Liver (tissue), 9 donors: ENCODE results near the gene IGF2. TPM values are rescaled to one million over a fixed set of nuclear protein-coding genes. Genes with fewer than 3 reads are reported as not detected.

Experiments
- DNase-seq: peaks from one replicate; pipeline ENCODE4 v3.0.0-alpha.2; 2017; ENCODE audit warnings: low spot score
- H3K27ac ChIP-seq, 2 donors: one replicate each; pipeline ENCODE4 v1.7.0; 2013; ENCODE audit warnings: inconsistent platforms in 2 of 2, low read length in 2 of 2, control low read depth in 1 of 2, low read depth in 1 of 2, mild to moderate bottlenecking in 1 of 2
- H3K27me3 ChIP-seq, 4 donors: one replicate each; pipeline versions ENCODE4 v1.6.1 to v1.7.0; 2013; ENCODE audit warnings: low read length in 3 of 4, inconsistent platforms in 1 of 4, mild to moderate bottlenecking in 1 of 4, moderate library complexity in 1 of 4; ENCODE audit not compliant: control insufficient read depth in 4 of 4, insufficient read depth in 4 of 4
- H3K36me3 ChIP-seq, 4 donors: one replicate each; pipeline versions ENCODE4 v1.6.1 to v1.7.0; 2013; ENCODE audit warnings: low read length in 3 of 4, mild to moderate bottlenecking in 3 of 4, low read depth in 1 of 4, moderate library complexity in 1 of 4; ENCODE audit not compliant: control insufficient read depth in 4 of 4, insufficient read depth in 3 of 4
- H3K4me1 ChIP-seq, 4 donors: one replicate each; pipeline versions ENCODE4 v1.6.1 to v1.7.0; 2013; ENCODE audit warnings: low read length in 3 of 4, mild to moderate bottlenecking in 3 of 4, moderate library complexity in 1 of 4; ENCODE audit not compliant: control insufficient read depth in 4 of 4, insufficient read depth in 4 of 4
- H3K4me3 ChIP-seq, 3 donors: one replicate each; pipeline versions ENCODE4 v1.6.1 to v1.7.0; 2013; ENCODE audit warnings: low read length in 3 of 3, control low read depth in 1 of 3, low read depth in 1 of 3, mild to moderate bottlenecking in 1 of 3
- H3K9ac ChIP-seq, 2 donors: one replicate each; pipeline ENCODE4 v1.7.0; 2013; ENCODE audit warnings: low read length in 2 of 2, mild to moderate bottlenecking in 2 of 2, moderate library complexity in 2 of 2, control low read depth in 1 of 2, low read depth in 1 of 2
- H3K9me3 ChIP-seq, 4 donors: one replicate each; pipeline versions ENCODE4 v1.6.1 to v1.7.0; 2013; ENCODE audit warnings: low read length in 3 of 4; ENCODE audit not compliant: control insufficient read depth in 4 of 4
- EGR1 ChIP-seq, 2 donors: IDR thresholded peaks; 2 replicates each; pipeline ENCODE4 v1.6.1; 2016 to 2018; ENCODE audit warnings: antibody characterized with exemption in 2 of 2, low read depth in 2 of 2
- FOXA1 ChIP-seq: IDR thresholded peaks from 2 replicates; pipeline ENCODE4 v1.6.1; 2016; ENCODE audit warnings: antibody characterized with exemption
- FOXA2 ChIP-seq: IDR thresholded peaks from 2 replicates; pipeline ENCODE4 v1.6.1; 2016; ENCODE audit warnings: antibody characterized with exemption
- GABPA ChIP-seq, 2 donors: IDR thresholded peaks in 1 of 2; conservative IDR thresholded peaks in 1 of 2; 2 replicates each; pipeline ENCODE4 v1.6.1; 2016; ENCODE audit warnings: antibody characterized with exemption in 2 of 2, mild to moderate bottlenecking in 1 of 2, moderate library complexity in 1 of 2
- HNF4A ChIP-seq, 2 donors: conservative IDR thresholded peaks; 2 replicates each; pipeline ENCODE4 v1.6.1; 2016; ENCODE audit warnings: antibody characterized with exemption in 2 of 2, mild to moderate bottlenecking in 2 of 2
- HNF4G ChIP-seq: IDR thresholded peaks from 2 replicates; pipeline ENCODE4 v1.6.1; 2016; ENCODE audit warnings: antibody characterized with exemption
- JUND ChIP-seq, 2 donors: IDR thresholded peaks; 2 replicates each; pipeline ENCODE4 v1.6.1; 2016; ENCODE audit warnings: antibody characterized with exemption in 2 of 2
- NR2F2 ChIP-seq: IDR thresholded peaks from 2 replicates; pipeline ENCODE4 v1.6.1; 2016; ENCODE audit warnings: antibody characterized with exemption
- RAD21 ChIP-seq, 2 donors: IDR thresholded peaks; 2 replicates each; pipeline ENCODE4 v1.6.1; 2016; ENCODE audit warnings: antibody characterized with exemption in 2 of 2, mild to moderate bottlenecking in 2 of 2
- RXRA ChIP-seq, 2 donors: IDR thresholded peaks; 2 replicates each; pipeline ENCODE4 v1.6.1; 2017 to 2018; ENCODE audit warnings: antibody characterized with exemption in 2 of 2, mild to moderate bottlenecking in 1 of 2
- SP1 ChIP-seq: IDR thresholded peaks from 2 replicates; pipeline ENCODE4 v1.6.1; 2018; ENCODE audit warnings: antibody characterized with exemption, mild to moderate bottlenecking
- TAF1 ChIP-seq: conservative IDR thresholded peaks from 2 replicates; pipeline ENCODE4 v1.6.1; 2016; ENCODE audit warnings: antibody characterized with exemption, mild to moderate bottlenecking
- YY1 ChIP-seq: IDR thresholded peaks from 2 replicates; pipeline ENCODE4 v1.6.1; 2016; ENCODE audit warnings: antibody characterized with exemption, mild to moderate bottlenecking
- whole genome bisulfite sequencing: extraction: QIAGEN DNeasy Blood & Tissue Kit; methylation state at CpG from one replicate; pipeline ENCODE4 v1.1.7; 2013; 5-methylcytosine and 5-hydroxymethylcytosine counted together
- polyA plus RNA-seq, 2 donors: library from polyadenylated mRNA; stranded (reverse) in 1 of 2; unstranded in 1 of 2; fragments of 200-250 nt in 1 of 2; fragments of >200 nt in 1 of 2; fragmentation: Nextera tagmentation in 1 of 2; extraction: Ambion mirVana in 1 of 2; gene quantifications; one replicate each; pipeline versions ENCODE4 v1.2.1 to v1.2.3, GENCODE V29; 2013 to 2015
- total RNA-seq, 2 donors: library from RNA; depleted of rRNA; stranded (reverse); fragments of >200 nt; gene quantifications; one replicate each; pipeline ENCODE4 v1.2.3, GENCODE V29; 2014
- TF ChIP-seq, protein P1 (sequence below): IDR thresholded peaks from 2 replicates; pipeline ENCODE4 v1.6.1; 2016; ENCODE audit warnings: antibody characterized with exemption
- TF ChIP-seq, protein P2 (sequence below): IDR thresholded peaks from 2 replicates; pipeline ENCODE4 v1.6.1; 2016; ENCODE audit warnings: antibody characterized with exemption
- TF ChIP-seq, protein P3 (sequence below): IDR thresholded peaks from 2 replicates; pipeline ENCODE4 v1.6.1; 2016; ENCODE audit warnings: antibody characterized with exemption, mild to moderate bottlenecking
- TF ChIP-seq, protein P4 (sequence below): fragments of 150-350 bp; IDR thresholded peaks from 2 replicates; pipeline ENCODE4 v1.5.1; 2017; ENCODE audit warnings: improper control_type of control experiment, low read depth, low read length; ENCODE audit not compliant: missing input control
- TF ChIP-seq, protein P5 (sequence below): IDR thresholded peaks from 2 replicates; pipeline ENCODE4 v1.6.1; 2016; ENCODE audit warnings: antibody characterized with exemption
- donor health status: healthy.
- donor health status: healthy.
- donor health status: healthy.
- donor health status: healthy.
- donor health status: healthy.

The IGF2 gene
- total and polyA plus RNA-seq, 4 donors = 70.5 to 1,440 (median 192) TPM

DNA sequence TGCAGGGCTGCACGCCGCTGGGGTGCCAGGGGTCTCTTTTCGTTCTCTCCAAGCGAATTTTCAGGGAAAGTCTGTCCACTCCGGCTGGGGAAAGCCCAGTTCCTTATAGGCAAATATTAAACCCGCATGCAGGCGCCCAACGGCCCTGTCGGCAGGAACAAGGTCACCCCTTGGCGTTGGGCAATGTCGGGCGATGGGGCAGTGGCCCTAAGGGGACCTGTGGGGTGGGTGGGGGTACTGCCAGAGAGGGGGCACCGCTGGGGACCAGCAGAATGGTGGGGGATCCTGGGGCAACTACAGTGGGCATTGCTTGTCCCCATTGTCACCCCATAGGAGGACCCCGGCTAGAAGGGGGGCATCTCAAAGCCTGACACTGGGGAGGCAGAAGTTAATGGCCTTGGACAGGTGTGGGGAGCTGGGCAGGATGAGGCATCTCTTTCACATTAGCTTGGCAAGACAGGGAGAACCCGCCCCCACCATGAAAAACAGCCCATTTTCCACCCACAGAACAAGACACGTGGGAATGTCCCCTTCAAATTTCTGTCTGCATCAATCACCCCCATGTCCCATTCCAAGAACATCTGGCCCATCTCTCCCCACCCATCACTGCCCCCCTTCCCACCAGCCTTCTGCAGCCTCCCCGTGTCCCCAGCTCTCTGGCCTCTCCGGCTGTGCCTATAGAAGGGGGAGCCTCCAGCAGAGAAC is 5.5 kb upstream of the IGF2 start:
- H3K27me3 ChIP-seq = no peaks in the 10 kb centered on the region
- H3K9me3 ChIP-seq = no peaks in the 10 kb centered on the region
- 47% methylated on average over 18 of the region's 18 CpGs for WGBS
- H3K27ac ChIP-seq = no peak overlapping the region
- TF ChIP-seq RAD21 (IDR thresholded peaks at IDR 0.05) (no peak), SP1 (no peak), TAF1 (no peak), FOXA1 (no peak), FOXA2 (no peak), RXRA (IDR thresholded peaks at IDR 0.05) (no peak), EGR1 (IDR thresholded peaks at IDR 0.05; ENCODE audit: low read depth in 2 of 2) (no peak), HNF4A (conservative IDR thresholded peaks at IDR 0.05) (no peak), GABPA (IDR thresholded peaks at IDR 0.05 in 1 of 2, conservative IDR thresholded peaks at IDR 0.05 in 1 of 2) (no peak), HNF4G (no peak), YY1 (no peak), JUND (IDR thresholded peaks at IDR 0.05) (no peak), NR2F2 (no peak)
- TF ChIP-seq, protein P1, sequence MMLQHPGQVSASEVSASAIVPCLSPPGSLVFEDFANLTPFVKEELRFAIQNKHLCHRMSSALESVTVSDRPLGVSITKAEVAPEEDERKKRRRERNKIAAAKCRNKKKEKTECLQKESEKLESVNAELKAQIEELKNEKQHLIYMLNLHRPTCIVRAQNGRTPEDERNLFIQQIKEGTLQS = no peak
- TF ChIP-seq, protein P2, sequence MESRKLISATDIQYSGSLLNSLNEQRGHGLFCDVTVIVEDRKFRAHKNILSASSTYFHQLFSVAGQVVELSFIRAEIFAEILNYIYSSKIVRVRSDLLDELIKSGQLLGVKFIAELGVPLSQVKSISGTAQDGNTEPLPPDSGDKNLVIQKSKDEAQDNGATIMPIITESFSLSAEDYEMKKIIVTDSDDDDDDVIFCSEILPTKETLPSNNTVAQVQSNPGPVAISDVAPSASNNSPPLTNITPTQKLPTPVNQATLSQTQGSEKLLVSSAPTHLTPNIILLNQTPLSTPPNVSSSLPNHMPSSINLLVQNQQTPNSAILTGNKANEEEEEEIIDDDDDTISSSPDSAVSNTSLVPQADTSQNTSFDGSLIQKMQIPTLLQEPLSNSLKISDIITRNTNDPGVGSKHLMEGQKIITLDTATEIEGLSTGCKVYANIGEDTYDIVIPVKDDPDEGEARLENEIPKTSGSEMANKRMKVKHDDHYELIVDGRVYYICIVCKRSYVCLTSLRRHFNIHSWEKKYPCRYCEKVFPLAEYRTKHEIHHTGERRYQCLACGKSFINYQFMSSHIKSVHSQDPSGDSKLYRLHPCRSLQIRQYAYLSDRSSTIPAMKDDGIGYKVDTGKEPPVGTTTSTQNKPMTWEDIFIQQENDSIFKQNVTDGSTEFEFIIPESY = no peak
- TF ChIP-seq, protein P3, sequence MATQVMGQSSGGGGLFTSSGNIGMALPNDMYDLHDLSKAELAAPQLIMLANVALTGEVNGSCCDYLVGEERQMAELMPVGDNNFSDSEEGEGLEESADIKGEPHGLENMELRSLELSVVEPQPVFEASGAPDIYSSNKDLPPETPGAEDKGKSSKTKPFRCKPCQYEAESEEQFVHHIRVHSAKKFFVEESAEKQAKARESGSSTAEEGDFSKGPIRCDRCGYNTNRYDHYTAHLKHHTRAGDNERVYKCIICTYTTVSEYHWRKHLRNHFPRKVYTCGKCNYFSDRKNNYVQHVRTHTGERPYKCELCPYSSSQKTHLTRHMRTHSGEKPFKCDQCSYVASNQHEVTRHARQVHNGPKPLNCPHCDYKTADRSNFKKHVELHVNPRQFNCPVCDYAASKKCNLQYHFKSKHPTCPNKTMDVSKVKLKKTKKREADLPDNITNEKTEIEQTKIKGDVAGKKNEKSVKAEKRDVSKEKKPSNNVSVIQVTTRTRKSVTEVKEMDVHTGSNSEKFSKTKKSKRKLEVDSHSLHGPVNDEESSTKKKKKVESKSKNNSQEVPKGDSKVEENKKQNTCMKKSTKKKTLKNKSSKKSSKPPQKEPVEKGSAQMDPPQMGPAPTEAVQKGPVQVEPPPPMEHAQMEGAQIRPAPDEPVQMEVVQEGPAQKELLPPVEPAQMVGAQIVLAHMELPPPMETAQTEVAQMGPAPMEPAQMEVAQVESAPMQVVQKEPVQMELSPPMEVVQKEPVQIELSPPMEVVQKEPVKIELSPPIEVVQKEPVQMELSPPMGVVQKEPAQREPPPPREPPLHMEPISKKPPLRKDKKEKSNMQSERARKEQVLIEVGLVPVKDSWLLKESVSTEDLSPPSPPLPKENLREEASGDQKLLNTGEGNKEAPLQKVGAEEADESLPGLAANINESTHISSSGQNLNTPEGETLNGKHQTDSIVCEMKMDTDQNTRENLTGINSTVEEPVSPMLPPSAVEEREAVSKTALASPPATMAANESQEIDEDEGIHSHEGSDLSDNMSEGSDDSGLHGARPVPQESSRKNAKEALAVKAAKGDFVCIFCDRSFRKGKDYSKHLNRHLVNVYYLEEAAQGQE = no peak
- TF ChIP-seq, protein P4, sequence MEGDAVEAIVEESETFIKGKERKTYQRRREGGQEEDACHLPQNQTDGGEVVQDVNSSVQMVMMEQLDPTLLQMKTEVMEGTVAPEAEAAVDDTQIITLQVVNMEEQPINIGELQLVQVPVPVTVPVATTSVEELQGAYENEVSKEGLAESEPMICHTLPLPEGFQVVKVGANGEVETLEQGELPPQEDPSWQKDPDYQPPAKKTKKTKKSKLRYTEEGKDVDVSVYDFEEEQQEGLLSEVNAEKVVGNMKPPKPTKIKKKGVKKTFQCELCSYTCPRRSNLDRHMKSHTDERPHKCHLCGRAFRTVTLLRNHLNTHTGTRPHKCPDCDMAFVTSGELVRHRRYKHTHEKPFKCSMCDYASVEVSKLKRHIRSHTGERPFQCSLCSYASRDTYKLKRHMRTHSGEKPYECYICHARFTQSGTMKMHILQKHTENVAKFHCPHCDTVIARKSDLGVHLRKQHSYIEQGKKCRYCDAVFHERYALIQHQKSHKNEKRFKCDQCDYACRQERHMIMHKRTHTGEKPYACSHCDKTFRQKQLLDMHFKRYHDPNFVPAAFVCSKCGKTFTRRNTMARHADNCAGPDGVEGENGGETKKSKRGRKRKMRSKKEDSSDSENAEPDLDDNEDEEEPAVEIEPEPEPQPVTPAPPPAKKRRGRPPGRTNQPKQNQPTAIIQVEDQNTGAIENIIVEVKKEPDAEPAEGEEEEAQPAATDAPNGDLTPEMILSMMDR = no peak
- TF ChIP-seq, protein P5, sequence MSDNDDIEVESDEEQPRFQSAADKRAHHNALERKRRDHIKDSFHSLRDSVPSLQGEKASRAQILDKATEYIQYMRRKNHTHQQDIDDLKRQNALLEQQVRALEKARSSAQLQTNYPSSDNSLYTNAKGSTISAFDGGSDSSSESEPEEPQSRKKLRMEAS = no peak
- no peak overlapping the region for H3K9ac ChIP-seq
- DNase-seq = no peak
- H3K36me3 ChIP-seq = peaks cover 16 to 35% (median 27%) of the 10 kb centered on the region in 4 donors
- H3K4me1 ChIP-seq = peaks cover 3 to 14% (median 6%) of the 10 kb centered on the region in 4 donors
- H3K4me3 ChIP-seq = no peak overlapping the region
